Sigmoid colon (tissue), 7 donors: ENCODE data around the gene MTA3. TPM values are rescaled to one million over a fixed set of nuclear protein-coding genes. Genes with fewer than 3 reads are reported as not detected.

Experiments used
- DNase-seq: peaks from one replicate; pipeline ENCODE4 v3.0.0-alpha.2; 2019
- H3K27ac ChIP-seq, 4 donors: fragments of 200-600 bp; sonication (generic); one replicate each; pipeline ENCODE4 v1.5.1; 2016 to 2019; ENCODE audit warnings: mild to moderate bottlenecking in 1 of 4
- H3K27me3 ChIP-seq, 3 donors: fragments of 200-600 bp; sonication (generic); one replicate each; pipeline ENCODE4 v1.5.1; 2019; ENCODE audit warnings: mild to moderate bottlenecking in 1 of 3
- H3K36me3 ChIP-seq, 4 donors: fragments of 200-600 bp; sonication (generic); one replicate each; pipeline ENCODE4 v1.5.1; 2016 to 2019
- H3K4me1 ChIP-seq, 4 donors: fragments of 200-600 bp; sonication (generic); one replicate each; pipeline ENCODE4 v1.5.1; 2017 to 2019
- H3K4me3 ChIP-seq, 4 donors: fragments of 200-600 bp; sonication (generic); one replicate each; pipeline ENCODE4 v1.5.1; 2017 to 2019; ENCODE audit warnings: mild to moderate bottlenecking in 2 of 4, moderate library complexity in 1 of 4
- H3K9me3 ChIP-seq, 4 donors: fragments of 200-600 bp in 3 of 4; sonication (generic) in 3 of 4; one replicate each; pipeline versions ENCODE4 v1.5.1 to v1.6.1; 2013 to 2019
- EP300 ChIP-seq, 4 donors: sonication (generic); formaldehyde crosslinking; IDR thresholded peaks; one replicate each; pipeline ENCODE4 v1.6.1; 2017; ENCODE audit warnings: antibody characterized with exemption in 4 of 4
- POLR2A ChIP-seq, 2 donors: fragments of 450-650 bp; IDR thresholded peaks; one replicate each; pipeline ENCODE4 v1.6.1; 2016; ENCODE audit warnings: antibody characterized with exemption in 2 of 2, mild to moderate bottlenecking in 2 of 2, moderate library complexity in 2 of 2
- POLR2AphosphoS5 ChIP-seq, 4 donors: sonication (generic); formaldehyde crosslinking; IDR thresholded peaks; one replicate each; pipeline ENCODE4 v1.6.1; 2017; ENCODE audit warnings: antibody characterized with exemption in 4 of 4
- WGBS, 2 donors: extraction: QIAGEN DNeasy Blood & Tissue Kit; methylation state at CpG; one replicate each; pipeline ENCODE4 v1.1.7; 2013; 5-methylcytosine and 5-hydroxymethylcytosine counted together
- intact Hi-C: fragments of 100-400 bp; cut with DNase I; formaldehyde crosslinking; loops from one replicate; pipeline ENCODE4 v1.15.1; 2023
- polyA plus RNA-seq, 3 donors: library from polyadenylated mRNA; stranded (reverse); fragments of 200-250 nt; gene quantifications; one replicate each; pipeline ENCODE4 v1.2.3, GENCODE V29; 2013
- total RNA-seq, 4 donors: library from RNA; depleted of rRNA; stranded (reverse); fragments of >200 nt; gene quantifications; one replicate each; pipeline ENCODE4 v1.1.0, GENCODE V29; 2016
- TF ChIP-seq, protein P1 (sequence below), 4 experiments: fragments of 450-650 bp in 3 of 4; fragments of 200-600 bp in 1 of 4; IDR thresholded peaks; one replicate each; pipeline ENCODE4 v1.5.1; 2016 to 2019; ENCODE audit warnings: antibody characterized with exemption in 4 of 4, mild to moderate bottlenecking in 3 of 4, moderate library complexity in 2 of 4
- donor health status: healthy with polysubstance abuse.
- donor health status: Bipolar disorder and iron deficiency.
- donor health status: healthy.

The MTA3 gene
- total and polyA plus RNA-seq, 7 donors = 24.5 to 53.2 (median 33.9) TPM

DNA sequence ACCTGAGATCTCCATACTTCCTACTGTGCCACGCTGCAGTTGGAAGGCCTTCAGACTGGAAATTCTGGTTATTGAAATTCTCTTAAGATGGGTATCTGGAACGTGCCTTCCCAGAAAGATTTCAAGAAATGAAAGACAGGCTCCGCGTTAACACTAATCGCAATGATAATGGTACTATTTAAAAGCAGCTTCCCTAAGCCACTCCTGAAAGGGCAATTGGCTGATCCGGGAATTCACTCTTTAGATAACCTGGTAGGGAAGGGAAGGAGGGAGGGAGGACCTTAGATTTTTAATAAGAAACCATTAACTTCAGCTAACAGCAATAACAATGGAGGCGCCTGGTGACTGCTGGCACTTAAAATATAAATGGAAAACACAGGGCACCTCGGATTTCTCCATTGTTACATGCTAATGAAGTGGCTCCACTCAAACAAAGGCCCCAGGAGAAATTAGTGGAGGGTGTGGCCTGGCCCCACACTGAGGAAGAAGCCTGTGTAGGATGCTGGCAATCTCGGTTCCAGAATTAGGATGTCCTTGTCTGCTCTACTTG, 22.5 kb upstream of the MTA3 start:
- no peaks in the 10 kb centered on the region for H3K36me3 ChIP-seq
- no peaks in the 10 kb centered on the region for H3K27me3 ChIP-seq
- no peak overlapping the region for H3K4me3 ChIP-seq
- 78 to 86% methylated on average over 9 of the region's 9 CpGs for WGBS, 2 donors
- DNase-seq = no peak
- intact Hi-C loops = no loop called here
- TF ChIP-seq POLR2A (IDR thresholded peaks at IDR 0.05) (no peak), POLR2AphosphoS5 (IDR thresholded peaks at IDR 0.05) (no peak), EP300 (IDR thresholded peaks at IDR 0.05) (no peak)
- TF ChIP-seq, protein P1, sequence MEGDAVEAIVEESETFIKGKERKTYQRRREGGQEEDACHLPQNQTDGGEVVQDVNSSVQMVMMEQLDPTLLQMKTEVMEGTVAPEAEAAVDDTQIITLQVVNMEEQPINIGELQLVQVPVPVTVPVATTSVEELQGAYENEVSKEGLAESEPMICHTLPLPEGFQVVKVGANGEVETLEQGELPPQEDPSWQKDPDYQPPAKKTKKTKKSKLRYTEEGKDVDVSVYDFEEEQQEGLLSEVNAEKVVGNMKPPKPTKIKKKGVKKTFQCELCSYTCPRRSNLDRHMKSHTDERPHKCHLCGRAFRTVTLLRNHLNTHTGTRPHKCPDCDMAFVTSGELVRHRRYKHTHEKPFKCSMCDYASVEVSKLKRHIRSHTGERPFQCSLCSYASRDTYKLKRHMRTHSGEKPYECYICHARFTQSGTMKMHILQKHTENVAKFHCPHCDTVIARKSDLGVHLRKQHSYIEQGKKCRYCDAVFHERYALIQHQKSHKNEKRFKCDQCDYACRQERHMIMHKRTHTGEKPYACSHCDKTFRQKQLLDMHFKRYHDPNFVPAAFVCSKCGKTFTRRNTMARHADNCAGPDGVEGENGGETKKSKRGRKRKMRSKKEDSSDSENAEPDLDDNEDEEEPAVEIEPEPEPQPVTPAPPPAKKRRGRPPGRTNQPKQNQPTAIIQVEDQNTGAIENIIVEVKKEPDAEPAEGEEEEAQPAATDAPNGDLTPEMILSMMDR (IDR thresholded peaks at IDR 0.05) = no peak
- H3K9me3 ChIP-seq = no peaks in the 10 kb centered on the region
- H3K27ac ChIP-seq = no peak overlapping the region
- no peaks in the 10 kb centered on the region for H3K4me1 ChIP-seq

- TF ChIP-seq, protein P1 (IDR thresholded peaks at IDR 0.05) = no peak
- TF ChIP-seq EP300 (IDR thresholded peaks at IDR 0.05) (no peak), POLR2A (IDR thresholded peaks at IDR 0.05) (no peak), POLR2AphosphoS5 (IDR thresholded peaks at IDR 0.05) (no peak)
- no peaks in the 10 kb centered on the region for H3K36me3 ChIP-seq
- no peaks in the 10 kb centered on the region for H3K9me3 ChIP-seq
- no peaks in the 10 kb centered on the region for H3K4me1 ChIP-seq
- no peak for DNase-seq
- intact Hi-C loops = no loop called here
- H3K4me3 ChIP-seq = no peak overlapping the region
- 46 to 66% methylated on average over 9 of the region's 9 CpGs for WGBS, 2 donors
- no peak overlapping the region for H3K27ac ChIP-seq
- H3K27me3 ChIP-seq = no peaks in the 10 kb centered on the region
Observed at GRCh38 chr2:42547014-42547413, 21.4 kb upstream of the MTA3 start.

DNA sequence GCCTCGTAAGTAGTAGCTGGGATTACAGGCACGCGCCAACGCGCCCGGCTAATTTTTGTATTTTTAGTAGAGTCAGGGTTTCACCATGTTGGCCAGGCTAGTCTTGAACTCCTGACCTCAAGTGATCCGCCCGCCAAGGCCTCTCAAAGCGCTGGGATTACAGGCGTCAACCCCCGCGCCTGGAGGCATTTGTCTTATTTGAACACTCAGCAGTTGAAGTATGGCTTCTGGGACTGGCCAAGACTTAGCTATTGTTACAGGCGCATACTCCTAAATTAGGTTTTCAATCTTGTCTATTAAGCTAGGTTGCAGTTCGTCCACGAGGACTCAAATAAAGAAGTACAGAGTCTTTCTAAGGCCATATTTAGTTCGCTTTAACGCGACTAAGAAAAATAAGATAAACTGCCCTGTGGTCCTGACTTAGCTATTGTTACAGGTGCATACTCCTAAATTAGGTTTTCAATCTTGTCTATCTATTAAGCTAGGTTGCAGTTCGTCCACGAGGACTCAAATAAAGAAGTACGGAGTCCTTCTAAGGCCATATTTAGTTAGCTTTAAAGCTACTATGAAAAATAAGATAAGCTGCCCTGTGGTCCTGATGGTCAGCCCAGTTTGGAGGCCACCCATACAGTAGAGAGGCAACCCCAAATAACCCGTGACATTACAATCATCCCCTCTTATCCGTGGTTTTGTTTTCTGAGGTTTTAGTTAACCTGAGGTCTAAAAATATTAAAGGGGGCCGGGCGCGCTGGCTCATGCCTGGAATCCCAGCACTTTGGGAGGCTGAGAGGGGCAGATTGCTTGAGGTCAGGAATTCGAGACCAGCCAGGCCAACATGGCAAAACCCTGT, 20.8 kb upstream of the MTA3 start:
- no peaks in the 10 kb centered on the region for H3K9me3 ChIP-seq
- no peak overlapping the region for H3K27ac ChIP-seq
- no peak for DNase-seq
- no peaks in the 10 kb centered on the region for H3K36me3 ChIP-seq
- intact Hi-C loops = no loop called here
- H3K4me1 ChIP-seq = no peaks in the 10 kb centered on the region
- WGBS, 2 donors = 95% methylated on average over 27 of the region's 27 CpGs
- no peaks in the 10 kb centered on the region for H3K27me3 ChIP-seq
- H3K4me3 ChIP-seq = no peak overlapping the region
- TF ChIP-seq POLR2AphosphoS5 (IDR thresholded peaks at IDR 0.05) (no peak), POLR2A (IDR thresholded peaks at IDR 0.05) (no peak), EP300 (IDR thresholded peaks at IDR 0.05) (no peak)
- TF ChIP-seq, protein P1 (IDR thresholded peaks at IDR 0.05) = no peak

DNA sequence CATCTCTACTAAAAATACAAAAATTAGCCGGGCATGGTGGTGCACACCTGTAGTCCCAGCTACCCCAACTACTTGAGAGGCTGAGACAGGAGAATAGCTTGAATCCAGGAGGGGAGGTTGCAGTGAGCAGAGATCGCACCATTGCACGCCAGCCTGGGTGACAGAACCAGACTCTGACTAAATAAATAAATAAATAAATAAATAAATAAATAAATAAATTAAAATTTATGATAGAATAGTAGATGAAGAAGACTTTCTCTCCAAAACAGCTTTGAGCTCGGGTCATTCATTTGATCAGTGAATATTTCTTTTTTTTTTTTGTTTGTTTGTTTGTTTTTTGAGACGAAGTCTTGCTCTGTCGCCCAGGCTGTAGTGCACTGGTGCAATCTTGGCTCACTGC, 17.6 kb upstream of the MTA3 start:
- Histone ChIP-seq H3K27me3 (no peaks in the 10 kb centered on the region), H3K36me3 (no peaks in the 10 kb centered on the region), H3K27ac (no peak overlapping the region), H3K4me3 (no peak overlapping the region), H3K4me1 (no peaks in the 10 kb centered on the region), H3K9me3 (no peaks in the 10 kb centered on the region)
- intact Hi-C loops = no loop called here
- DNase-seq = no peak
- no peak for TF ChIP-seq EP300 (IDR thresholded peaks at IDR 0.05)
- TF ChIP-seq POLR2A (IDR thresholded peaks at IDR 0.05) = no peak
- TF ChIP-seq, protein P1 (IDR thresholded peaks at IDR 0.05) = no peak
- TF ChIP-seq POLR2AphosphoS5 (IDR thresholded peaks at IDR 0.05) = no peak
- WGBS, 2 donors = 94 to 96% methylated on average over 6 of the region's 6 CpGs
